Neutrophil (primary cell): ENCODE measurements around the gene FEZ2.

Experiments used
- H3K27ac ChIP-seq: fragments of 200-600 bp; sonication (generic); 2 replicates; pipeline ENCODE4 v1.5.1; 2016; ENCODE audit warnings: mild to moderate bottlenecking, moderate library complexity
- H3K27me3 ChIP-seq: fragments of 200-600 bp; sonication (generic); 2 replicates; pipeline ENCODE4 v1.6.0; 2016; ENCODE audit warnings: mild to moderate bottlenecking
- H3K36me3 ChIP-seq: fragments of 200-600 bp; sonication (generic); 2 replicates; pipeline ENCODE4 v1.5.1; 2017
- H3K4me1 ChIP-seq, 2 experiments: fragments of 200-600 bp in 1 of 2; sonication (generic) in 1 of 2; 1 replicate in 1 of 2; 2 replicates in 1 of 2; pipeline versions ENCODE4 v1.5.1 to v1.6.1; 2013 to 2016; ENCODE audit warnings: low read depth in 1 of 2, low read length in 1 of 2, mild to moderate bottlenecking in 1 of 2, moderate library complexity in 1 of 2; ENCODE audit not compliant: control insufficient read depth in 1 of 2, insufficient read depth in 1 of 2
- H3K4me3 ChIP-seq, 2 experiments: fragments of 200-600 bp in 1 of 2; sonication (generic) in 1 of 2; 1 replicate in 1 of 2; 2 replicates in 1 of 2; pipeline ENCODE4 v1.5.1; 2013 to 2016; ENCODE audit warnings: low read depth in 1 of 2, low read length in 1 of 2, mild to moderate bottlenecking in 1 of 2, moderate library complexity in 1 of 2
- H3K9me3 ChIP-seq: fragments of 200-600 bp; sonication (generic); 2 replicates; pipeline ENCODE4 v1.5.1; 2016
- CTCF ChIP-seq: fragments of 200-600 bp; sonication (generic); IDR thresholded peaks from 2 replicates; pipeline ENCODE4 v1.5.1; 2016; ENCODE audit warnings: antibody characterized with exemption

Gene FEZ2

DNA sequence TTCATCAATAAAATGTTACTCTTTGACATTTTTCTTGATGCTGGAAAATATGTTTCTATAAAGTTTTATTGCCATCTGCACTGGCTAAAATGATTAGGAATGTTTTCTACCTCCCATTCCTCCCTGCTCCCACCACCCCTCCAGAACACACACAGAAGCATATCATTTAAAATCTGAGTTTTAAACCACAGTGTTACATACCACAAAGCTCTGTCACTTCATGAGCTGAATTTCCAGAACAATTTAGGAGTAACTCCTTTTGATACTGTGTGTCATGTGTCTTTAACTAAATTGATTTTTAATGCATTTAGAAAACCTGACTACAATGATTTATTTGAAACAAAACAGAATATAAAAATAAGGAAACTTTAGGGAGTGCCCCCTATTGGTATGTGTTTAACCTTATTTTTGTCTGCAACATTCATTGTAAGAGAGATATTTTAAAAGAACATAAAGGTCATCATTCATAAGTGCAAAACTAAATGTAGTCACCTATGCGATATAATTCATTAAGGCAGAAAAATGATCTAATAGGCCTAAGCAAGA, 52.0 kb downstream of the FEZ2 start:
- H3K4me1 ChIP-seq, result no peaks in the 10 kb centered on the region
- TF ChIP-seq CTCF, result no peak
- no peaks in the 10 kb centered on the region for H3K27me3 ChIP-seq
- H3K27ac ChIP-seq, result no peak overlapping the region
- no peaks in the 10 kb centered on the region for H3K9me3 ChIP-seq
- peaks cover 71% of the 10 kb centered on the region for H3K36me3 ChIP-seq
- no peak overlapping the region for H3K4me3 ChIP-seq

- no peaks in the 10 kb centered on the region for H3K9me3 ChIP-seq
- H3K4me3 ChIP-seq, result no peak overlapping the region
- no peak overlapping the region for H3K27ac ChIP-seq
- no peak for TF ChIP-seq CTCF
- no peaks in the 10 kb centered on the region for H3K4me1 ChIP-seq
- peaks cover 62% of the 10 kb centered on the region for H3K36me3 ChIP-seq
- no peaks in the 10 kb centered on the region for H3K27me3 ChIP-seq
These were observed 53.2 kb downstream of the FEZ2 start for GRCh38 chr2:36544638-36545338.

- H3K27me3 ChIP-seq, result no peaks in the 10 kb centered on the region
- H3K27ac ChIP-seq, result no peak overlapping the region
- no peak for TF ChIP-seq CTCF
- H3K4me3 ChIP-seq, result no peak overlapping the region
- H3K36me3 ChIP-seq, result peaks cover 43% of the 10 kb centered on the region
- H3K4me1 ChIP-seq, result no peaks in the 10 kb centered on the region
- H3K9me3 ChIP-seq, result no peaks in the 10 kb centered on the region
These were observed 55.9 kb downstream of the FEZ2 start for GRCh38 chr2:36541891-36542595.

- H3K36me3 ChIP-seq, result peaks cover 38% of the 10 kb centered on the region
- no peaks in the 10 kb centered on the region for H3K4me1 ChIP-seq
- no peak overlapping the region for H3K4me3 ChIP-seq
- no peaks in the 10 kb centered on the region for H3K9me3 ChIP-seq
- no peak for TF ChIP-seq CTCF
- H3K27ac ChIP-seq, result no peak overlapping the region
- no peaks in the 10 kb centered on the region for H3K27me3 ChIP-seq
These were observed 56.8 kb downstream of the FEZ2 start for GRCh38 chr2:36540986-36541754.

GRCh38 chr2:36539631-36540030, 58.3 kb downstream of the FEZ2 start:
- TF ChIP-seq CTCF, result no peak
- Histone ChIP-seq H3K27me3 (no peaks in the 10 kb centered on the region), H3K9me3 (no peaks in the 10 kb centered on the region), H3K36me3 (peaks cover 23% of the 10 kb centered on the region), H3K27ac (no peak overlapping the region), H3K4me3 (no peak overlapping the region), H3K4me1 (no peaks in the 10 kb centered on the region)
